ENCODE measurements around the gene PRPS1. TPM values are rescaled to one million over a fixed set of nuclear protein-coding genes. Genes with fewer than 3 reads are reported as not detected.
"Not testable (repeated sequence)": the region's sequence is repeated elsewhere in the genome, so short reads cannot be mapped to it uniquely, and the experiment has no call there.

PRPS1 gene
- total and polyA plus RNA-seq, 5 donors from 2014 or later = 49.6 to 69.4 (median 57.9) TPM

GRCh38 chrX:107600366-107600765, 27.9 kb upstream of the PRPS1 start:
- Mint-ChIP-seq H3K4me3 (no peak overlapping the region), H3K36me3 (no peaks in the 10 kb centered on the region), H3K4me1 (no peaks in the 10 kb centered on the region)

DNA sequence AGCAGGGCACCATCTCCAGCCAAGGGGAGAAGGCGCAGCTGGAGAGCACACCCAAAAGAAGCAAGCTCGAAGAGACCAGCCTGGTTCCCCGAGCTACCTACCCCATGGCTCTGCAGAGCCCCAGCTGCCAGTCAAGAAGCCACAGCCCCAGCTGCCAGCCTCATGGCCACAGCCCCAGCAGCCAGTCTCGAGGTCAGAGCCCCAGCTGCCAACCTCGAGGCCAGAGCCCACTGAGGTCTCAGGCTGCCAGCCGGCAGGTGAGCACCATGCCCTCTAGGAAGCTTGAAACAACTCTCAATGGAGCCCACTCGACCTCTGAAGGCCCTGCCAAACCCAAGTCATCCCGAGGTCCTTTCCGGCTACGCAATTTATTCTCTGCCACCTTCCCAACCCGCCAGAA, 27.0 kb upstream of the PRPS1 start:
- Histone ChIP-seq H3K27ac (ENCODE audit: insufficient read depth, low read length, poor library complexity, severe bottlenecking) (no peak overlapping the region), H3K4me1 (ENCODE audit: control insufficient read depth, insufficient read depth, low read length, poor library complexity, severe bottlenecking) (no peaks in the 10 kb centered on the region), H3K4me3 (ENCODE audit: low read depth, low read length) (no peak overlapping the region), H3K9me3 (ENCODE audit: control insufficient read depth in 2 of 2, low read length in 2 of 2) (no peaks in the 10 kb centered on the region), H3K36me3 (ENCODE audit: control insufficient read depth, insufficient read depth, low read length) (no peaks in the 10 kb centered on the region), H3K27me3 (ENCODE audit: control insufficient read depth, insufficient read depth, low read length) (no peaks in the 10 kb centered on the region)
- H3K4me3 Mint-ChIP-seq = no peak overlapping the region
- H3K9me3 Mint-ChIP-seq = no peaks in the 10 kb centered on the region
- H3K27me3 Mint-ChIP-seq = no peaks in the 10 kb centered on the region
- H3K4me1 Mint-ChIP-seq = no peaks in the 10 kb centered on the region
- ATAC-seq (ENCODE audit: low read depth in 2 of 2) = no peak
- DNase-seq = no peak
- H3K36me3 Mint-ChIP-seq = no peaks in the 10 kb centered on the region
- H3K27ac Mint-ChIP-seq = no peak overlapping the region

More at GRCh38 chrX:107600366-107600765, 27.9 kb upstream of the PRPS1 start:
- H3K36me3 ChIP-seq (ENCODE audit: control insufficient read depth, insufficient read depth, low read length) = no peaks in the 10 kb centered on the region
- no peaks in the 10 kb centered on the region for H3K9me3 Mint-ChIP-seq
- no peaks in the 10 kb centered on the region for H3K27me3 Mint-ChIP-seq
- H3K9me3 ChIP-seq (ENCODE audit: control insufficient read depth in 2 of 2, low read length in 2 of 2) = no peaks in the 10 kb centered on the region
- no peak overlapping the region for H3K27ac ChIP-seq (ENCODE audit: insufficient read depth, low read length, poor library complexity, severe bottlenecking)
- DNase-seq (no peak), ATAC-seq (ENCODE audit: low read depth in 2 of 2) (no peak)
- H3K27ac Mint-ChIP-seq = no peak overlapping the region
- no peaks in the 10 kb centered on the region for H3K27me3 ChIP-seq (ENCODE audit: control insufficient read depth, insufficient read depth, low read length)
- no peaks in the 10 kb centered on the region for H3K4me1 ChIP-seq (ENCODE audit: control insufficient read depth, insufficient read depth, low read length, poor library complexity, severe bottlenecking)
- H3K4me3 ChIP-seq (ENCODE audit: low read depth, low read length) = no peak overlapping the region

- Histone ChIP-seq H3K36me3 (ENCODE audit: control insufficient read depth, insufficient read depth, low read length) (no peaks in the 10 kb centered on the region), H3K27ac (ENCODE audit: insufficient read depth, low read length, poor library complexity, severe bottlenecking) (no peak overlapping the region), H3K27me3 (ENCODE audit: control insufficient read depth, insufficient read depth, low read length) (no peaks in the 10 kb centered on the region), H3K4me3 (ENCODE audit: low read depth, low read length) (no peak overlapping the region), H3K4me1 (ENCODE audit: control insufficient read depth, insufficient read depth, low read length, poor library complexity, severe bottlenecking) (no peaks in the 10 kb centered on the region), H3K9me3 (ENCODE audit: control insufficient read depth in 2 of 2, low read length in 2 of 2) (no peaks in the 10 kb centered on the region)
- no peak for DNase-seq
- H3K4me1 Mint-ChIP-seq = no peaks in the 10 kb centered on the region
- ATAC-seq (ENCODE audit: low read depth in 2 of 2) = no peak
- H3K36me3 Mint-ChIP-seq = no peaks in the 10 kb centered on the region
- no peak overlapping the region for H3K4me3 Mint-ChIP-seq
- H3K27ac Mint-ChIP-seq = no peak overlapping the region
- no peaks in the 10 kb centered on the region for H3K27me3 Mint-ChIP-seq
- no peaks in the 10 kb centered on the region for H3K9me3 Mint-ChIP-seq
These were observed 26.6 kb upstream of the PRPS1 start for GRCh38 chrX:107601759-107602158.

- no peaks in the 10 kb centered on the region for H3K9me3 Mint-ChIP-seq
- DNase-seq (no peak), ATAC-seq (ENCODE audit: low read depth in 2 of 2) (no peak)
- no peaks in the 10 kb centered on the region for H3K36me3 ChIP-seq (ENCODE audit: control insufficient read depth, insufficient read depth, low read length)
- H3K4me3 ChIP-seq (ENCODE audit: low read depth, low read length) = no peak overlapping the region
- H3K27ac Mint-ChIP-seq = no peak overlapping the region
- H3K27ac ChIP-seq (ENCODE audit: insufficient read depth, low read length, poor library complexity, severe bottlenecking) = no peak overlapping the region
- no peaks in the 10 kb centered on the region for H3K27me3 Mint-ChIP-seq
- no peaks in the 10 kb centered on the region for H3K27me3 ChIP-seq (ENCODE audit: control insufficient read depth, insufficient read depth, low read length)
- H3K4me1 ChIP-seq (ENCODE audit: control insufficient read depth, insufficient read depth, low read length, poor library complexity, severe bottlenecking) = no peaks in the 10 kb centered on the region
- H3K9me3 ChIP-seq (ENCODE audit: control insufficient read depth in 2 of 2, low read length in 2 of 2) = no peaks in the 10 kb centered on the region
- no peak overlapping the region for H3K4me3 Mint-ChIP-seq
- no peaks in the 10 kb centered on the region for H3K36me3 Mint-ChIP-seq
- H3K4me1 Mint-ChIP-seq = no peaks in the 10 kb centered on the region
These were observed 25.5 kb upstream of the PRPS1 start for GRCh38 chrX:107602694-107603239.

DNA sequence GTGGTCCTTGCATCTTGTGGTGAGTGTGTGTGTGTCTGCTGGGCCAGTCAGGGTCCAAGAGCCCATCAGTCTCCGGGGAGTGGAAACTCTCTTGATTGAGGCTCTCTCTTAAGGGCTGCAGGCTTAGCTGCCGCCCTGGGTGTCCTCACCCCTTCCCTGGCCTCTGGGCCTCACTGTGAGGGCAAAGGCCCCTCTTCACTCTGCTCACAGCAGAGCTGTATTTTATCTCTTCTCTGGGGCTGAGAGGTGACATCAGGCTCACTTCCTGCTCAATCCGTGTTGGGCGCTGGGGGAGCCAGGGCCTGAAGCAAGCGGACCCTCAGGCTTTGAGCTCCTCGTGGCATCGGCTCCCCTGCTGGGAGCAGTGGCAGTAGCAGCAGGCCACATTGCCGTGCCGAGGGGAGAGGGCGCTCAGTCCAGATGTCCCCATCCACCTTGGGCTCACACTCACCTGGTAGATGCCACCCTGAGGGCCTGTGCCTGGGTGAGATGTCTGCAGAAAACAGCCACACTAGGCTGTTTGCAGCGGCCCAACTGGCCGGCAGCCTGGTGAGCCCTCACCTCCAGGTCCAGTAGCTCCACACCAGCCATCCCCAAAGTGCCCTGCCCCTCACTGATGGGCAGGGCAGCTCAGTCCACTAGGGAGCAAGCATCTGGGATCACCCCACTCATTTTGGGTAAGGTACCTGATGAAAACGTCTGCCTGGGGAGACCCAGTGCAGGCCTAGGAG, 24.7 kb upstream of the PRPS1 start:
- no peak for DNase-seq
- no peaks in the 10 kb centered on the region for H3K27me3 Mint-ChIP-seq
- H3K9me3 Mint-ChIP-seq = no peaks in the 10 kb centered on the region
- H3K4me1 Mint-ChIP-seq = no peaks in the 10 kb centered on the region
- Histone ChIP-seq H3K36me3 (ENCODE audit: control insufficient read depth, insufficient read depth, low read length) (no peaks in the 10 kb centered on the region), H3K27me3 (ENCODE audit: control insufficient read depth, insufficient read depth, low read length) (no peaks in the 10 kb centered on the region), H3K4me1 (ENCODE audit: control insufficient read depth, insufficient read depth, low read length, poor library complexity, severe bottlenecking) (no peaks in the 10 kb centered on the region), H3K9me3 (ENCODE audit: control insufficient read depth in 2 of 2, low read length in 2 of 2) (no peaks in the 10 kb centered on the region), H3K27ac (ENCODE audit: insufficient read depth, low read length, poor library complexity, severe bottlenecking) (no peak overlapping the region), H3K4me3 (ENCODE audit: low read depth, low read length) (no peak overlapping the region)
- H3K4me3 Mint-ChIP-seq = no peak overlapping the region
- no peak for ATAC-seq (ENCODE audit: low read depth in 2 of 2)
- H3K36me3 Mint-ChIP-seq = no peaks in the 10 kb centered on the region
- H3K27ac Mint-ChIP-seq = no peak overlapping the region

GRCh38 chrX:107609061-107609460, 19.2 kb upstream of the PRPS1 start:
- H3K27ac Mint-ChIP-seq; DNase-seq; H3K27me3 ChIP-seq (ENCODE audit: control insufficient read depth, insufficient read depth, low read length); H3K4me3 ChIP-seq (ENCODE audit: low read depth, low read length); H3K27me3 Mint-ChIP-seq; H3K9me3 ChIP-seq (ENCODE audit: control insufficient read depth in 2 of 2, low read length in 2 of 2); H3K4me1 ChIP-seq (ENCODE audit: control insufficient read depth, insufficient read depth, low read length, poor library complexity, severe bottlenecking); ATAC-seq (ENCODE audit: low read depth in 2 of 2); H3K4me3 Mint-ChIP-seq; H3K27ac ChIP-seq (ENCODE audit: insufficient read depth, low read length, poor library complexity, severe bottlenecking); H3K36me3 ChIP-seq (ENCODE audit: control insufficient read depth, insufficient read depth, low read length); H3K9me3 Mint-ChIP-seq; H3K36me3 Mint-ChIP-seq; H3K4me1 Mint-ChIP-seq: not testable (repeated sequence)

- Histone ChIP-seq H3K36me3 (ENCODE audit: control insufficient read depth, insufficient read depth, low read length) (no peaks in the 10 kb centered on the region), H3K27ac (ENCODE audit: insufficient read depth, low read length, poor library complexity, severe bottlenecking) (no peak overlapping the region), H3K9me3 (ENCODE audit: control insufficient read depth in 2 of 2, low read length in 2 of 2) (no peaks in the 10 kb centered on the region), H3K4me1 (ENCODE audit: control insufficient read depth, insufficient read depth, low read length, poor library complexity, severe bottlenecking) (no peaks in the 10 kb centered on the region), H3K27me3 (ENCODE audit: control insufficient read depth, insufficient read depth, low read length) (no peaks in the 10 kb centered on the region), H3K4me3 (ENCODE audit: low read depth, low read length) (no peak overlapping the region)
- peaks cover 0 to 1% (median 0%) of the 10 kb centered on the region in 7 donors for H3K9me3 Mint-ChIP-seq
- DNase-seq (no peak), ATAC-seq (ENCODE audit: low read depth in 2 of 2) (no peak)
- H3K27me3 Mint-ChIP-seq = peaks cover 4% of the 10 kb centered on the region
- no peak overlapping the region for H3K27ac Mint-ChIP-seq
- H3K36me3 Mint-ChIP-seq = no peaks in the 10 kb centered on the region
- no peaks in the 10 kb centered on the region for H3K4me1 Mint-ChIP-seq
- no peak overlapping the region for H3K4me3 Mint-ChIP-seq
These were observed 17.6 kb upstream of the PRPS1 start for GRCh38 chrX:107610667-107611066.

DNA sequence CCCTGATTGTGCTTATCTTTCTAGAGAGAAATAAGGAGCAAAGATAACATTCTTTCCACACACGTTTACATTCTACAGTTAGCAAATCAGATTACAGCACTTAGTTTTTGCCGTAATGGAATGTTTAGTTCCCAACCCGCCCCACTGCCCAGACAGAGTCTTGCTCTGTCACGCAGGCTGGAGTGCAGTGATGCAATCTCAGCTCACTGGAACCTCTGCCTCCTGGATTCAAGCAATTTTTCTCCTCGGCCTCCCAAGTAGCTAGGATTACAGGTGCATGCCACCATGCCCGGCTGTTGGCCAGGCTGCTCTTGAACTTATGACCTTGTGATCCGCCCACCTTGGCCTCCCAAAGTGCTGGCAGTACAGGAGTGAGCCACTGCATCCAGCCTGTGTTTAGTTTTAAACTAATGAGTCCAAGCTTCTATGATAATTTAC, 8.4 kb upstream of the PRPS1 start:
- Histone ChIP-seq H3K9me3 (ENCODE audit: control insufficient read depth in 2 of 2, low read length in 2 of 2) (no peaks in the 10 kb centered on the region), H3K27ac (ENCODE audit: insufficient read depth, low read length, poor library complexity, severe bottlenecking) (no peak overlapping the region), H3K36me3 (ENCODE audit: control insufficient read depth, insufficient read depth, low read length) (no peaks in the 10 kb centered on the region), H3K4me3 (ENCODE audit: low read depth, low read length) (no peak overlapping the region), H3K27me3 (ENCODE audit: control insufficient read depth, insufficient read depth, low read length) (no peaks in the 10 kb centered on the region), H3K4me1 (ENCODE audit: control insufficient read depth, insufficient read depth, low read length, poor library complexity, severe bottlenecking) (no peaks in the 10 kb centered on the region)
- no peak overlapping the region for H3K4me3 Mint-ChIP-seq
- no peak for DNase-seq
- H3K4me1 Mint-ChIP-seq = no peaks in the 10 kb centered on the region
- no peak for ATAC-seq (ENCODE audit: low read depth in 2 of 2)
- H3K9me3 Mint-ChIP-seq = peaks cover 0 to 4% (median 0%) of the 10 kb centered on the region in 7 donors
- H3K27ac Mint-ChIP-seq = no peak overlapping the region
- peaks cover 6% of the 10 kb centered on the region for H3K27me3 Mint-ChIP-seq
- H3K36me3 Mint-ChIP-seq = no peaks in the 10 kb centered on the region

Measured in CD4-positive, CD25-positive, alpha-beta regulatory T cell (primary cell).